GM21825 (cell line): ENCODE results near the gene B4GALNT2.
"Not testable (repeated sequence)": the region's sequence is repeated elsewhere in the genome, so short reads cannot be mapped to it uniquely, and the experiment has no call there.

ENCODE experiments used
- ATAC-seq: cut with Tn5 transposase; IDR thresholded peaks from one replicate; pipeline ENCODE4 v1.9.1; 2021; ENCODE audit warnings: mild to moderate bottlenecking, moderate library complexity; ENCODE audit not compliant: unreplicated experiment

B4GALNT2 gene, protein sequence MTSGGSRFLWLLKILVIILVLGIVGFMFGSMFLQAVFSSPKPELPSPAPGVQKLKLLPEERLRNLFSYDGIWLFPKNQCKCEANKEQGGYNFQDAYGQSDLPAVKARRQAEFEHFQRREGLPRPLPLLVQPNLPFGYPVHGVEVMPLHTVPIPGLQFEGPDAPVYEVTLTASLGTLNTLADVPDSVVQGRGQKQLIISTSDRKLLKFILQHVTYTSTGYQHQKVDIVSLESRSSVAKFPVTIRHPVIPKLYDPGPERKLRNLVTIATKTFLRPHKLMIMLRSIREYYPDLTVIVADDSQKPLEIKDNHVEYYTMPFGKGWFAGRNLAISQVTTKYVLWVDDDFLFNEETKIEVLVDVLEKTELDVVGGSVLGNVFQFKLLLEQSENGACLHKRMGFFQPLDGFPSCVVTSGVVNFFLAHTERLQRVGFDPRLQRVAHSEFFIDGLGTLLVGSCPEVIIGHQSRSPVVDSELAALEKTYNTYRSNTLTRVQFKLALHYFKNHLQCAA

DNA sequence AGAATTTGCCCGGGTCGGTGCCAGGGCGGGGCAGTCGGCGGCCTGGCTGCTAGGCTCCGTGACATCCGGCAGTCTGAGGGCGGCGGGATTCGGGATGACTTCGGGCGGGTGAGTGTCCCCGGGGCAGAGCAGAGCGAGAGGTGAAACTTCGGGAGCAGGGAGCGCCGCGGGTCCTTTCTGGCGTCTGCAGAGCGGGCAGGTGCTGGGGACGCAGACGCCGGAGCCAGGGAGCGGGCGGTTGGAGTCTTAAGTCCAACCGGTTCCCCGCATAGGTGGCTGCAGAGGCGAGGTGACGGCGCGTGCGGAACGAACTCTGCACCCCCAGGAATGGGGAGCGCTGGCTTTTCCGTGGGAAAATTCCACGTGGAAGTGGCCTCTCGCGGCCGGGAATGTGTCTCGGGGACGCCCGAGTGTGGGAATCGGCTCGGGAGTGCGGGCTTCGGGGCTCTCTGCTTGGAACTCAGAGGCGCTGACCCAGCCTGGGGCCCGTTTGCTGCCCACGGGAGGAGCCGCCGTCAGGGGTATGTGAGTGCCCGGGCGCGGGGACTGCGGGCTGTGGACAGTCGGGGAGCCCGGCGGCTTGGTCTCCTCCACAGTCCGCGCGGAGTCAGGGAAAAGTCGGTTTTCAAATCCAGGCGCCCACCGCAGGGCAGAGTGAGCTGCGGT is at the start of gene B4GALNT2:
B4GALNT2 (plus strand) TSS at position 71 of the 666 bp plus-strand sequence; CDS start at position 95, 24 bp downstream.
- no peak for ATAC-seq

DNA sequence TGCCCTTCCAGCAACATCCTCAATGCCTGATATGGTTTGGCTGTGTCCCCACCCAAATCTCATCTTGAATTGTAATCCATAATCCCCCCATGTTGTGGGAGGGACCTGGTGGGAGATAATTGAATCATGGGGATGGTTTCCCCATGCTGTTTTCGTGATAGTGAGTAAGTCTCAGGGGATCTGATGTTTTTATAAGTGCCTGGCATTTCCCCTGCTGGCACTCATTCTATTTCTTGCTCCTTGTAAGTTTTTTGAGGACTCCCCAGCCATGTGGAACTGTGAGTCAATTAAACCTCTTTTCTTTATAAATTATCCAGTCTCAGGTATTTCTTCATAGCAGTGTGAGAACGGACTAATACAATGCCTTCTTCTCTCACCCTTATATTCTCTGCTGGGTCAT is 47.5 kb upstream of the B4GALNT2 start:
- not testable (repeated sequence) for ATAC-seq

DNA sequence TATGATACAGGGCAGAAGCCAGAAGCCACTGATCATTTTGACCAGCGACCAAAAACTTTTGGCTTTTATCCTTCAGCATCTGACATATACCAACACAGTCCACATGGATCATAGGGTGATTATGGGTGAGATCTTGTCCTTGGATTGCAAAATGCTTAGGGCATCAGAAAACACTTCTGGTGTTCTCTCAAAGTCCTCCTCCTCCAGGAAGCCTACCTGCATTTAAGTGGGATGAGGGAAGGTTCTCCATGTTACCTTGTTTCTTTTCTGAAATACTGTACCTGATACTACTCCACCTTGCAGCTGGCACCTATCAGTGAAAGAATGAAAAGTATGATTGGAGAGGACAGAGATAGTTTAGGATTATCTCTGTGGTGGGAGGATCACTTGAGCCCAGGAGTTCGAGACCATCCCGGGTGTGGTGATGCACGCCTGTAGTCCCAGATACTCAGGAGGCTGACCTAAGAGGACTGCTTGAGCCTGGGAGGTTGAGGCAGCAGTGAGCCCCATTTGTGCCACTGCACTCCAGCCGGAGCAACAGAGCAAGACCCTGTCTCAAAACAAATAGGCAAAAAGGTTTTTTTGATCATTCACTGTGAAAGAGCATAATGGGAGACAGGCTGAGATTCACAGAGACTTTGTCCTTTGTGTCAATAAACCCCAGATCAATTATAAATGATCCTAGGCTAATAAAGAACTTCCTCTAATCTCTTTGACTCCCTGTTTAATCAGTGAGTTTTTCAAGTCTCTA is 46.8 kb upstream of the B4GALNT2 start:
- ATAC-seq, result no peak

DNA sequence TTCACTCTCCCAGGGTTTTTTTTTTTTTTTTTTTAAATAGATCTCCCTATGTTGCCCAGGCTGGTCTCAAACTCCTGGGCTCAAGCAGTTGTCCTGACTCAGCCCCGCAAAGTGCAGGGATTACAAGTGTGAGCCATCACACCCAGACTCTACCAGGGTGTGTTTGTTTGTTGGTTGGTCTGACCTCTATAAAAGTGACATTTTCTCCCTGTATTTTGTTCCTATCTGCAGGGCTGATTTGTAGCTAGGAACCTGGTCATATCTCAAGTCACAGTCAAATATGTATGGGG is 46.3 kb upstream of the B4GALNT2 start:
- ATAC-seq, result no peak

DNA sequence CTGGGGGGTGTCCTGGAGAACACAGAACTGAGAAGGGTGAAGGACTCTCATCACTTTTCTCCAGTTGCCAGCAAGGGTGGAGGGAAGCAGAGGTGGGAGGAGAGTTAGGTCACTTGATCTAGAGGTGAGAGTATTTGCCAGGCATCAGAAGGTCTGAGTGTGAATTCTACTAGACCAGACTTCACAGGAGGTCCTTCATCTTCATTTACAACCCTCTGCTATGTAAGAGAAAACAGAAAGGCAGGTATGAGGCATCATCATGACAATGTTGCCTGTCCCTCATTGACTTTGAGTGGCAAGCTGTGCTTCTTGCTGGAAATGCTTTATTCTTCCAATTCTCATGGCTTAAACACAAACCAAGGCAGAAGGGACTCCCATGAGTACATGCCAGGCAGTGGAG is 45.9 kb upstream of the B4GALNT2 start:
- ATAC-seq, result no peak

DNA sequence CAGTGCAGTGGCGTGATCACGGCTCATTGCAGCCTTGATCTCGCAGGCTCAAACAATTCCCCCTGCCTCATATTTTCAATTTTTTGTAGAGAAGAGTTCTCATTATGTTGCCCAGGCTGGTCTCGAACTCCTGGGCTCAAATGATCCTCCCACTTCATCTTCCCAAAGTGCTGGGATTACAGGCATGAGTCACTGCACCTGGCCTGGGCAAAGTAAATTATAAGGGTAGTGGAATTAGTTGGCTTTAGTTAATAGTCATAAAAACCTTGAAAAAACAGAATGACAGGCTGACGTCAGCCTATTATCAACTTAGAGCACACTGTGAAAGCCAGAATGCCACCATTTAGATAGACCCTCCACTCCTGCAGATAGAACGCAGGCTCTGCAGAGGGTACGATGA is 43.5 kb upstream of the B4GALNT2 start:
- no peak for ATAC-seq

DNA sequence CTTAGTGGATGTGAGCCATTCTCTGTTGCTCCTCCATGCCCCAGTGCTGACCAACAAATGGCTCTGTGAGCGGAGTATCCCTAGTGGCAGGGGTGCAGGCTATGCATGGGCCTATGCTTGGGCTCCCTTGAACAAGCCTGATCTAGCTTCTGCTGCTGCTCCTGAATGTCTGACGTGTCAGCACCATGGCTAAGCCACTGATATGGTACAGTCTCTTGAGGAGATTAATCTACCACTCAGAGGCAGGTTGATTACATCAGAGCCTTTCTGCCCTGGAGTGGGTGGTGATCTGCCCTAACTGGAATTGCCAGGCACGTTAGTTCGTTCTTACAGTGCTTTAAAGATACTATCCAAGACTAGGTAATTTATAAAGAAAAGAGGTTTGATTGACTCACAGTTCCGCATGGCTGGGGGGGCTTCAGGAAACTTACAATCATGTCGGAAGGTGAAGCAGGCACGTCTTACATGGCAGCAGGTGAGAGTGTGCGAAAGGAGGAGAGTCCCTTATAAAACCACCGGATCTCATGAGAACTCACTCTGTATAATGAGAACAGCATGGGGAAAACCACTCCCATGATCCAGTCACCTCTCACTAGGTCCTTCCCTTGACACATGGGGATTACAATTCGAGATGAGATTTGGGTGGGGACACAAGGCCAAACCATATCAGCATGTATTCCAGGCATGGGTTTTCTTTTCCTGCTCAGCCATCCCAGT is 41.5 kb upstream of the B4GALNT2 start:
- no peak for ATAC-seq

DNA sequence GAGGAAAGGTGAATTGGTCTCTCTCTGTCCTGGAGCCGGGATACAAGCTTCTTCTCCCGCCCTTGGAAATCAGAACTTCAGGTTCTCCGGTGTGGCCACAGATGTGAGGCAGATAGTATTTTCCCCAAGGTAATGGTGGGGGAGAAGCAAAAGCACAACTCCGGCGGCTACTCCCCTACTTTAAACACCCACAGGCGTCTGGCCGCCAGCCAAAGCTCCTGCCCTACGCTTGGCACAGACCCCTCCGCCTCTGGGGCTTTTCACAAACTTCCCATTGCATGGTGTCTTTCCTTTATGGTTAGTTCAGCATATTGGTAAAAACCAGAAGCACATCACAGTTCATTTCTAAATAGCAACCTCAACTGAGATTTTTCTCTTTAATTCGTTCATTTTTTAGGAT is 39.4 kb upstream of the B4GALNT2 start:
- no peak for ATAC-seq

DNA sequence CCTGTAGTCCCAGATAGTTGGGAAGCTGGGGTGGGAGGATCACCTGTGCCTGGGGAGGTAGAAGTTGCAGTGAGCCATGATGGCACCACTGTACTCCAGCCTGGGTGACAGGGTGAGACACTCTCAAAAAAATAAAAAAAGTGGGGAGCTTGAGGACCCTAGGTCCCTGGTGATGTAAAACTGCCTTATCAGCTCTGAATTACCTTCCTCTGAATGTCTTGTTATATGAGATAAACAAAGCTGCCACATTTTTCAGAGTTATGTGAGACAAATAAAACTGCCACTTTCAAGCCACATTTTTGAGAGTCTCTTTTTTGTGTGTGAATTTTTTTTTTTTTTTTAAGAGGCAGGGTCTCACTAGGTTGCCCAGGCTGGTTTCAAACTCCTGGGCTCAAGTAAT is 32.0 kb upstream of the B4GALNT2 start:
- ATAC-seq, result no peak

DNA sequence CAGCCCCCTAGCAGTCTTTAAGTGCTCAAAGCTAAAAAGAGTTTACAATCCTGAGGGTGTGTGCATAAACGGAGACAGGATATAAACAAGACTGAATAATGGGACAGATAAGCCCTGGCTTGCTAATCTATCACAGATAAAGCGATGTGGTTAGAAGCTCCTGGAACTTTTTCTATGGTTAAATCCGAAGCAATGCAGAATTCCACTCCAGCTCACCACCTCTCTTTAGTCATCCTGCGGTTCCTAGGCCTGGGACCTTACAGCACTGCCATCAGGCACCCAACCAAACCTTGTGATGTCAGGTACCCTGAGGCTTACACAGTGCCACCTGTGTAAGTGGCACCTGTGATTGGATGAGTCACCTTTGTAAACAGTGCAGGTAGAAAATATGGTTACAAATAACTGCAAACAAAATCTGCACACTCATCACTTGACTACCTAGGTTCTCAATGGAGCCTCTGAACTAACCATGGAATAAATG is 31.5 kb upstream of the B4GALNT2 start:
- no peak for ATAC-seq

DNA sequence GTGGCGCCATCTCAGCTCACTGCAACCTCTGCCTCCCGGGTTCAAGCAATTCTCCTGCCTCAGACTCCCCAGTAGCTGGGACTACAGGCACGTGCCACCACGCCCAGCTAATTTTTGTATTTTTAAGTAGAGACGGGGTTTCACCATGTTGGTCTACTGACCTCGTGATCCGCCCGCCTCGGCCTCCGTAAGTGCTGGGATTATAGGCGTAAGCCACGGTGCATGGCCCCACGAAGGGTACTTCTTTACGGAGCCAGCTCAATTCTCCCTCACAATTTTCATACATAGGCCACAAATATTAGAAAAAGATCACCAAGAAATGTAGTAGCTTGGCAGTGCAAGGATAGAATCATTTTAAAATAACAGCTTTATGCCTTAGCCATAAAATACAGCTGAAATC is 29.2 kb upstream of the B4GALNT2 start:
- not testable (repeated sequence) for ATAC-seq

DNA sequence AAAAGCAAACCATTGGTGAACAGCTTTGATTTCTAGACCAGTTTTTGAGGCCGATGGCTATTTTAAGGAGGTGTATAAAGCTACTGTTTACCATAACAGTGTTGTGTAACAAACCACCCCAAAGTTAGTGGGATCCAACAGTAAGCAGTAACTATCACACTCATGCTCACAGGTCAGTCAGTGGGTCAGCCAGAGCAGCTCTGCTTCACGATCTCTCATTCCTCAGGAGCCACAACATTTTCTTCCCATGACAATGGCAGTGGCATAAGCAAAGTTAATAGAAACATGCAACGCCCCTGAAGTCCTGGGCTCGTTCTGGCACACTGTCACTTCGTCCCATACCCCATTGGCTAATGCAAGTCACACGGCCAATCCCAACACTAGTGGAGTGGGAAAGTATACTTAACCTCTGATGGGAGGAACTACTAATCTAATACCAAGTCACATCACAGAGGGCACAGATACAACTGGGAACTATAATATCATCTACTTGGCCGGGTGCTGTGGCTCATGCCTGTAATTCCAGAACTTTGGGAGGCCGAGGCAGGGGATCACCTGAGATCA is 28.0 kb upstream of the B4GALNT2 start:
- ATAC-seq, result no peak

DNA sequence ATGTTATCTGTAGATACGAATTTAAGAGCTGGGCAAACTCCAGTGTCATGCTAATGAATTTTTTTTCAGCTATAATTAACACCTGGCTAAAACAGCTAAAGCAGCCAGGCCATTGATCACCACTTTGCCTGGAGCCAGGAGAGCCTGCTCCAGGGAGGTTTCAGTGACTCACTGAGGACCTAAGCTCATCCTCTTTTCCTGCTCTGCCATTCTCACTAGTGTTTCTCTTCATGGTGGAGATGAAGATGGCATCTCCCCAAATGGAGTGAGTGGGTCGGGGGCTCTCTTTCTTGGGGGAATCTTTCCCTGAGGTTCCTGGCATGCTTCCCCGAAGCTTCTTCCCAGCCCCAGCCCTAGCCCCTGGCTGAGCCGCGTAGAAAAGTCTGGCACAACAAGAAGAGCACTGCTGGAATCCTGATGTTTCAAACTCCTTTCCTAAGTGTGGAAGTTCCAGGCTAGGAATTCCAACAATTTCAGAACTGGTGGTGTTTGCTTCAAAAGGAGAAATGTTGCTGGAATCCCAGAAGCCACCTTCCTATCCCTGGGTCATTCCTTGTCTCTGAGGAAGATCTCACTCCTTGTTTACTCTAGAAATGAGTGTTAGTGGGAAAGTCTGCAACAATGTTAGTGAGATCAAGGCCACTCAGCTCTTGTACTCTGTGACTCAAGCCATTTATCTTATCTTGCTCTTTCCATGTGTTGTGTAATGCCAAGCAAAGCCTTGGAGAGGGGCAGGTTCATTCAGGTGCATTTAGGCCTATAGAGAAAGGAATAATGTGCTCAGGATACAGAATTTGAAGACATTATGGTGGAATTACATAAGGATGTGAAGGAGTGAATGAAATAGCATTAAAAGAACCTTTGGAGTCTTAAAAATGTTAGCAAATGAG is 26.0 kb upstream of the B4GALNT2 start:
- no peak for ATAC-seq

DNA sequence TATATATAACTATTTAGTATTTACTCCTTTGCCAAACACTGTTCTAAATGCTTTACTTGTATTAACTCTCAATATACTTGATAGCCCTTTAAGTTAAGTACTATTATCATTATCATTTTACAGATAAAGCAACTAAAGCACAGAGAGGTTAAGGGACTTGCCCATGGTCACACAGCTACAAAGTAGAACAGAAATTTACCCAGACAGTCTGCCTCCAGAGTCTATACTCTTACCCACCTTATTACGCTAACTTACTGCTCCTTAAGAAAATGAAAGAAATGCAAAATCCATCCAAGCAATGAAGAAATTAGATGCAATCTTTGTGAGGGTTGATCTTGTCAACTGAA is 25.4 kb upstream of the B4GALNT2 start:
- ATAC-seq, result no peak

DNA sequence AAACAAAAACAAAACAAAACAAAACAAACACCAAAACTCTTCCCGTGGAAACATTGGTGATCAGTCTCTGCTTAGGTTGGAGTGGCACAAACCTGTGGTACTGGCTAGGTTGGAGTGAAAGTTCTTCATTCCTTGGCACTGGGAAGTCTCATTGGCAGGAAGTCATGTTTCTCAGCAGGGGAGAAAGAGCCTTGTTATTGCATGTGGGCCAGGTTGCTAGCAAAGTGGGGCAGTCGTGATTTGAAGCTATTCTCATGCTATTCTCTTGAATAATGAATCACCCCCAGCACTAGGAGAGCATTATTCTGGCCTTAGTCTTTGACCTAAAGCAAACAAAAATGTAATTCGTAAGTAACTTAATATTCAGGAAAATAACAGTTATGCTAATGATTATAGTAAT is 24.3 kb upstream of the B4GALNT2 start:
- no peak for ATAC-seq

DNA sequence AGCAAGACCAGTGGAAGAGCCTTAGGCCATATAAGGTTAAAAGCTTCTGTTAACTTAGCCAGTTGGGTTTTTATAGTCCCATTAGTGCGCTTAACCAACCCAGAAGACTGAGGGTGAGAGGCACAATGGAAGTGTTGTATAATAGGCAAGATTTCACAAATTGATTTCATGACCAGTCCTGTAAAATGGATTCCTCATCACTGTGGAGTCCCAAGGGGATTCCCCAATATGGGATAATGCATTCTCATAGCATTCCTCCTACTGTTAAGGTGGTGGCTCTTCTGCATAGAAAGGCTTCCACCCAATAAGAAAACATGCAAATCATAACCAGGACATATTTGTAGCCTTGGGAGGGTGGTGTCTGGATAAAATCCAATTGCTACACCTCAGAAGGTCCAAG is 22.1 kb upstream of the B4GALNT2 start:
- ATAC-seq, result no peak

DNA sequence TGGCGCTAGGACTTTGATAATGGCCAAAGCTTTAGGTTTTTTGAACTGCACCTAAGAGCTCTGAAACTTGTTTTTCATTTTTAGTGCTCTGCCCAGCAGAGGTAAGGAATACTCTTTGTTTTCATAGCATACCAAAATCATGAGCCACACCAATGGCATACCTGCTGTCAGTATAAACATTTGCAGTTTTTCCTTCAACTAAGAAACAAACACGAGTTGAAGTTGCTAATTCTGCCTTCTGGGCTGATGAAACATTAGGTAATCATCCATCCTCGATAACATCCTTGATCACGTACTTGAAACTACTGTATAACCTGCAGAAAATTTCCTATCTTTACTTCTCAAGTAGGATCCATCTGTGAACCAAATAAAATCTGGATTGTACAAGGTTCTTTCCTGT is 20.6 kb upstream of the B4GALNT2 start:
- no peak for ATAC-seq

DNA sequence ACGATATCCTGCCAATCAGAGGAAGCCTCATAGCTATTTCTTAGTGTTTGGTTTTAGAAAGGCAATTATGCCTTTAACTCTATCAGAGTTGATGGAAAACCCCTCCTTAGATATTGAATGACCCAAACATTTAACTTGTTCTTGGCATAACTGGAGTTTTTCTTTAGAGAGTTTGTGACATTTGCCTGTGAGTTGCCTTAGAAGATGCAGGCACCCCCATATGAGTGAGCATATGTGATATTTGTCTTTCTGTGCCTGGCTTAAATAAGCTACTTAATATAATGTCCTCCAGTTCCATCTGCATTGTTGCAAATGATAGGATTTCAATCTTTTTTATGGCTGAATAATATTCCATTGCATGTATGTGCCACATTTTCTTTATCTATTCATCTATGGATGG is 19.6 kb upstream of the B4GALNT2 start:
- ATAC-seq, result no peak

DNA sequence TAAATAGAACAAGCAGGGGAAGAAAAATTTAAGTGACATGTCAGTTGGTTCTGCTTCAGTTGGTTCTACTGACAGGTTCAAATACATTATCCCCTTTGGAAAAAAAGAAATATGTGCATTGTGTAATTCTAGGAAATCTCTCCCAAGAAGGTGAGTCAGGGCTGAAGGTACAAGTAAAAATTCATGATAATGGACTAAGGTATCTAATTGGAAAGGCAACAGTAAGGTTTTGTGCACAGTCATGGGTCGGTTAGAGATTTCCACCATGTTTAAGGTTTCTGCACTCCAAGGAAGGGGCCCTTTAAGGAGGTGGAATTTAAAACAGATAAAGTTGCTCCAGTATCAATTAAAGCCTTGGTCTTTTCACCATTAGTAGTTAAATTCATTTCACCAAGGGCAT is 17.9 kb upstream of the B4GALNT2 start:
- no peak for ATAC-seq
